CD14-positive monocyte (primary cell): ENCODE results near the gene PCDHGA10. TPM values are rescaled to one million over a fixed set of nuclear protein-coding genes. Genes with fewer than 3 reads are reported as not detected.

Experiments used
- DNase-seq, 3 donors: peaks; one replicate each; pipeline ENCODE4 v3.0.0-alpha.2; 2011 to 2022
- H2AFZ ChIP-seq: 2 replicates; pipeline ENCODE4 v1.6.0; 2012; ENCODE audit warnings: mild to moderate bottlenecking, low read depth, low read length, inconsistent platforms; ENCODE audit not compliant: insufficient read depth, poor library complexity, severe bottlenecking
- H3K27ac ChIP-seq, 2 donors: 1 replicate in 1 of 2; 2 replicates in 1 of 2; pipeline ENCODE4 v1.5.1; 2012 to 2013; ENCODE audit warnings: low read length in 2 of 2, control low read depth in 1 of 2, inconsistent platforms in 1 of 2, low read depth in 1 of 2, mild to moderate bottlenecking in 1 of 2
- H3K27me3 ChIP-seq, 2 donors: one replicate each; pipeline versions ENCODE4 v1.6.0 to v1.6.1; 2011 to 2013; ENCODE audit warnings: low read length in 2 of 2; ENCODE audit not compliant: control insufficient read depth in 2 of 2, insufficient read depth in 2 of 2
- H3K36me3 ChIP-seq, 2 donors: replicated peaks in 1 of 2; 1 replicate in 1 of 2; 2 replicates in 1 of 2; pipeline versions ENCODE4 v1.5.1 to v1.6.1; 2012 to 2013; ENCODE audit warnings: low read length in 2 of 2, control low read depth in 1 of 2, inconsistent platforms in 1 of 2, mild to moderate bottlenecking in 1 of 2; ENCODE audit not compliant: insufficient read depth in 2 of 2, control insufficient read depth in 1 of 2
- H3K4me1 ChIP-seq, 2 donors: 1 replicate in 1 of 2; 2 replicates in 1 of 2; pipeline versions ENCODE4 v1.5.1 to v1.6.1; 2012 to 2013; ENCODE audit warnings: low read length in 2 of 2, control low read depth in 1 of 2, inconsistent platforms in 1 of 2, mild to moderate bottlenecking in 1 of 2, moderate library complexity in 1 of 2; ENCODE audit not compliant: insufficient read depth in 2 of 2, control insufficient read depth in 1 of 2
- H3K4me2 ChIP-seq: replicated peaks from 2 replicates; pipeline ENCODE3; 2012; ENCODE audit warnings: low read length, moderate library complexity, mild to moderate bottlenecking; ENCODE audit not compliant: poor library complexity, severe bottlenecking; ENCODE audit errors: extremely low read depth
- H3K4me3 ChIP-seq, 3 experiments: fragments of 200-600 bp in 1 of 3; sonication (generic) in 1 of 3; replicated peaks in 1 of 3; 1 replicate in 2 of 3; 2 replicates in 1 of 3; pipeline ENCODE4 v1.5.1; 2011 to 2013; ENCODE audit warnings: low read length in 3 of 3, mild to moderate bottlenecking in 3 of 3, control low read depth in 2 of 3, low read depth in 2 of 3, inconsistent platforms in 1 of 3, moderate library complexity in 1 of 3
- H3K79me2 ChIP-seq: 2 replicates; pipeline ENCODE4 v1.6.0; 2012; ENCODE audit warnings: mild to moderate bottlenecking, control low read depth, inconsistent platforms, low read length, moderate library complexity; ENCODE audit not compliant: insufficient read depth
- H3K9ac ChIP-seq: 2 replicates; pipeline ENCODE4 v1.6.0; 2017; ENCODE audit warnings: low read length, mild to moderate bottlenecking; ENCODE audit not compliant: insufficient read depth, poor library complexity, severe bottlenecking
- H3K9me3 ChIP-seq, 2 donors: replicated peaks in 1 of 2; 1 replicate in 1 of 2; 2 replicates in 1 of 2; pipeline versions ENCODE4 v1.5.1 to v1.6.1; 2012 to 2013; ENCODE audit warnings: low read length in 2 of 2, control low read depth in 1 of 2; ENCODE audit not compliant: control insufficient read depth in 1 of 2, insufficient read depth in 1 of 2
- H4K20me1 ChIP-seq: 2 replicates; pipeline ENCODE4 v1.6.0; 2012; ENCODE audit warnings: mild to moderate bottlenecking, low read length, control low read depth, moderate library complexity; ENCODE audit not compliant: insufficient read depth
- H3K27ac Mint-ChIP-seq, 7 donors: one replicate each; pipeline ENCODE4 v1.8.0; 2020; ENCODE audit warnings: mild to moderate bottlenecking in 7 of 7, mixed read lengths in 7 of 7, moderate library complexity in 6 of 7, inconsistent platforms in 2 of 7
- H3K27me3 Mint-ChIP-seq, 3 donors: one replicate each; pipeline ENCODE4 v1.8.0; 2021 to 2022; ENCODE audit warnings: low read depth in 3 of 3, mild to moderate bottlenecking in 3 of 3, mixed read lengths in 3 of 3, moderate library complexity in 3 of 3, inconsistent platforms in 1 of 3
- H3K36me3 Mint-ChIP-seq, 2 donors: one replicate each; pipeline ENCODE4 v1.8.0; 2020; ENCODE audit warnings: mixed read lengths in 2 of 2, inconsistent platforms in 1 of 2, mild to moderate bottlenecking in 1 of 2
- H3K4me1 Mint-ChIP-seq: one replicate; pipeline ENCODE4 v1.8.0; 2020; ENCODE audit warnings: mild to moderate bottlenecking, mixed read lengths
- H3K4me3 Mint-ChIP-seq, 2 donors: one replicate each; pipeline ENCODE4 v1.8.0; 2020; ENCODE audit warnings: mild to moderate bottlenecking in 2 of 2, mixed read lengths in 2 of 2, moderate library complexity in 1 of 2
- H3K9me3 Mint-ChIP-seq, 7 donors: one replicate each; pipeline ENCODE4 v1.8.0; 2020 to 2022; ENCODE audit warnings: mixed read lengths in 7 of 7, mild to moderate bottlenecking in 6 of 7, moderate library complexity in 6 of 7, inconsistent platforms in 2 of 7
- CTCF ChIP-seq: fragments of 200-600 bp; IDR thresholded peaks from one replicate; pipeline ENCODE4 v1.8.0; 2022; ENCODE audit warnings: antibody characterized with exemption, mild to moderate bottlenecking
- WGBS: methylation state at CpG from one replicate; pipeline ENCODE4 v1.1.5; 2013; ENCODE audit warnings: missing lambda C conversion rate; ENCODE audit not compliant: insufficient coverage; 5-methylcytosine and 5-hydroxymethylcytosine counted together
- intact Hi-C, 2 donors: fragments of 100-400 bp; cut with micrococcal nuclease; formaldehyde crosslinking; loops; one replicate each; pipeline versions ENCODE4 v1.15.0 to v1.15.1; 2023
- polyA plus RNA-seq, 3 donors: library from polyadenylated mRNA; depleted of rRNA in 1 of 3; unstranded in 2 of 3; stranded (reverse) in 1 of 3; fragments of 300-500 nt in 2 of 3; fragments of >200 nt in 1 of 3; fragmentation: Illumina TruSeq in 2 of 3; gene quantifications; 1 replicate in 2 of 3; 2 replicates in 1 of 3; pipeline ENCODE4 v1.2.3, GENCODE V29; 2012 to 2021

The PCDHGA10 gene
- polyA plus RNA-seq, 3 donors = not detected

GRCh38 chr5:141388661-141389060 lies 24.1 kb upstream of the PCDHGA10 start:
- Histone ChIP-seq H3K9me3 (peaks cover 50 to 95% of the 10 kb centered on the region in 2 donors), H3K9ac (no peak overlapping the region), H3K79me2 (no peaks in the 10 kb centered on the region), H2AFZ (no peak overlapping the region), H3K4me3 (no peak overlapping the region), H3K27me3 (peaks cover 39 to 96% of the 10 kb centered on the region in 2 donors), H3K27ac (no peak overlapping the region), H3K4me1 (no peaks in the 10 kb centered on the region), H3K4me2 (no peak overlapping the region), H3K36me3 (no peaks in the 10 kb centered on the region), H4K20me1 (no peaks in the 10 kb centered on the region)
- Mint-ChIP-seq H3K4me3 (peak overlapping the region in 1 of 2 donors; percentile 63), H3K9me3 (peaks cover 40 to 81% (median 64%) of the 10 kb centered on the region in 7 donors), H3K36me3 (peaks cover 7 to 13% of the 10 kb centered on the region in 2 donors), H3K4me1 (peaks cover 5% of the 10 kb centered on the region), H3K27ac (no peak overlapping the region), H3K27me3 (peaks cover 45 to 79% (median 77%) of the 10 kb centered on the region in 3 donors)
- DNase-seq = no peak
- intact Hi-C loops = no loop called here
- TF ChIP-seq CTCF = no peak
- WGBS = no CpG with 5 or more reads among the region's 10 CpGs

- Mint-ChIP-seq H3K36me3 (peaks cover 7 to 12% of the 10 kb centered on the region in 2 donors), H3K4me3 (peak overlapping the region; percentile 1 to 75), H3K27ac (no peak overlapping the region), H3K27me3 (peaks cover 51 to 82% (median 77%) of the 10 kb centered on the region in 3 donors), H3K4me1 (peaks cover 5% of the 10 kb centered on the region), H3K9me3 (peaks cover 43 to 81% (median 64%) of the 10 kb centered on the region in 7 donors)
- intact Hi-C loops = no loop called here
- TF ChIP-seq CTCF = no peak
- Histone ChIP-seq H3K79me2 (no peaks in the 10 kb centered on the region), H3K27me3 (peaks cover 40 to 96% of the 10 kb centered on the region in 2 donors), H3K4me2 (no peak overlapping the region), H3K4me1 (no peaks in the 10 kb centered on the region), H3K9ac (no peak overlapping the region), H4K20me1 (no peaks in the 10 kb centered on the region), H3K27ac (no peak overlapping the region), H3K36me3 (no peaks in the 10 kb centered on the region), H3K4me3 (no peak overlapping the region), H2AFZ (no peak overlapping the region), H3K9me3 (peaks cover 52 to 96% of the 10 kb centered on the region in 2 donors)
- WGBS = 37% methylated on average over 77 of the region's 77 CpGs
- no peak for DNase-seq
These were observed 23.4 kb upstream of the PCDHGA10 start for GRCh38 chr5:141389153-141390042.
